Measurements from ENCODE around the gene ARID5A.

DNA sequence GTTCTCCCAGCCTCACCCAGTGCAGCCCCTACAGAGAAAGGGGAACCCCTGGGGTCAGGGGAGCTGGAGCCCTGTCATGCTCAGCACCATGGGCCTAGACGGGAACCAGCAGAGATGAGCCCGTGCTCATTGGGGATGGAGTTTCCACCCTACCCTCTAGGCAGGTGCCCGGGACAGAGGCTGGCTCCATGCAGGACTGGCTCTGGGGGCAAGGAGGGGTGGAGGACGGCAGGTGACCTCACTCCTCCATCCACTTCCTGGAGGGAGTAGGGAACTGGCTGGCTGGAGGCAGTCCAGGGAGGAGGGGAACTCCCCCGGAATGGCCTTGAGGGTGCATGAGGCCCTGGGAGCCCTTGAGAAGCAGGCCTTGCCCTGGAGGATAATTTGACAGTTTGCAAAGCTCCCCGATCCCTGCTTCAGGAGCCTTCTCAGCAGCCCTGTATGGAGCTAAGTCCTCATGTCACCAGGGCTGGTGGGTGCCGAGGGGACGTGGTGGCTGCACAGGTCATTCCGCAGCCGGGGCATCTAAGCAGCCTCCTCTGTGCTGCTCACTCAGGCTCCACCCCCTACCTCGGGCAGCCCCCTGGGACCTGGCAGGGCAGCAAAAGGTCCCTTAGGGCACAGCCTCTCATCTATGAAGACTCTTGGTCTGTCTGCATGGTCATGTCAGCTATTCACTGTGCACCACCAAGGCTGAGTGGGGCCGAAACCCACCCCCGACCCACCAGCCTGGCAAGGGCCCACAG, 33.5 kb upstream of the ARID5A start:
- TF ChIP-seq POLR2AphosphoS5 (IDR thresholded peaks at IDR 0.05; ENCODE audit: borderline replicate concordance, low read depth, low read length), result no peak
- no peak for TF ChIP-seq EZH2 (IDR thresholded peaks at IDR 0.05)

Measured in SK-N-MC (cell line).